ENCODE measurements around the gene FBH1.
"Not testable (repeated sequence)": the region's sequence is repeated elsewhere in the genome, so short reads cannot be mapped to it uniquely, and the experiment has no call there.

Gene FBH1

DNA sequence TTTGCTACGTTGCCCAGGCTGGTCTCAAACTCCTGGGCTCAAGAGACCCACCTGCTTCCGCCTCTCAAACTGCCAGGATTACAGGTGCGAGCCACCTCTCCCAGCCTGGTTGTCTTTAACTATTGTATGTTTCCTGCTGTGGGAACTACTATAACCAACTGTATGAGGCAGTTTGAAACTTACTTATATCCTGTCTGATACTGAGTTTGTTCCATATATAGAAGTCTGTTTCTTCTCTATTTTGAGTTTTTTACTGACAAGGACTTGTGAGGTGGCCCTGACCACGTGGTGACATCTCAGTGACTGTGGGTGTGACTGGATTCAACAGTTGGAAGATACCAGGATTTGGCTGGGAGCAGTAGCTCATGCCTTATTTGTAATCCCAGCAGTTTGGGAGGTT lies 14.2 kb downstream of the FBH1 start:
- no peak for DNase-seq

- no peak for DNase-seq
These were observed 15.9 kb downstream of the FBH1 start for GRCh38 chr10:5905854-5906507.

DNA sequence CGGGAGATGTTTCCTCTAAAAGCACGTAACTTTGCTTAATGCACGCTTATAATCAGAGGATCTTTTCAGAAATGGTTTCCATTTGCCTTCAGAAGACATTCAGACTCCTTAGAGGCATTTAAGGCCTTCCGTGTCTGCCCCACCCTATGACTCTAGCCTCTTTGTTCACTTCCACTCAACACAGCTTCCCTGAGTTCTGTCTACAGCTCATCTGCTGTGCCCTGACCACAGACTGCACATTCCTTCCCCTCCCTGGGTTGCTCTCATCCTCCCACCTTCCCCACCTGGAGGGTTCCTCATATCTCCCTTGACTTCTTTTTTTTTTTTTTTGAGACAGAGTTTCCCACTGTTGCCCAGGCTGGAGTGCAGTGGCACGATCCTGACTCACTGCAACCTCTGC lies 16.6 kb downstream of the FBH1 start:
- no peak for DNase-seq

GRCh38 chr10:5908676-5909075 lies 18.6 kb downstream of the FBH1 start:
- DNase-seq: not testable (repeated sequence)

DNA sequence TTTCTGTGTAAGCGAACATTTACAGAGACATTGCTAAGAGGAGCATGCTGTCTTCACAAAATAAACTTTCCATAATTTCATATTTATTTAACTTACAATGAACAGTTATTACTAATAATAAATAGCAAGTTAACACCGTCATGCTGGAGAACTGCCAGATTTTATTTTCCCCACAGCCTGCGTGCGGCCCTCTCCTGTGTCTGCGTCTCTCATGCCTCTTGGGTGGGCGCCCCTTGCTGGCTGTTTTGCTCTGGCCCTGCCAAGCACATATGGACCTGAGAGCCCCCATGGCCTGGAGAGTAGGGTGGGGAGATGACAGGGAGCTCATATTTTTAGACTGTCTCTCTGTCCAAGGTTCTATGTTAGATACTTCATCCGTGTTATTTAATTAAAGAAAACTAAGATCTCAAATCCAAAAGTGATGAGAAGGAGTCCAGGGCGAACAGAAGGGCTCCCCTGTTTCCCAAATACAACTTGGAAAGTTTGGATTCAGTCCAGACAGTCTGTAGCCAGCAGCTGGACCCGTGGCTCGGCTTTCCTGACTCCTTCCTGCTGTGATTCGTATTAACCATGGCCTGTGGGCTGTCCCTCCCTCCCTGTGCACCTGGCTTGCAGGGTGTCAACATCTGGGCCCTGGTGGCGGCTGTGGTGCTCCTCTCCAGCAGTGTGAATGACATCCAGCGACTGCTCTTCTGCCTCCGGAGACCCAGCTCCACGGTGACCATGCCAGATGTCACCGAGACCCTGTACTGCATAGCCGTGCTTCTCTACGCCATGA lies 20.5 kb downstream of the FBH1 start:
- DNase-seq: no peak

DNA sequence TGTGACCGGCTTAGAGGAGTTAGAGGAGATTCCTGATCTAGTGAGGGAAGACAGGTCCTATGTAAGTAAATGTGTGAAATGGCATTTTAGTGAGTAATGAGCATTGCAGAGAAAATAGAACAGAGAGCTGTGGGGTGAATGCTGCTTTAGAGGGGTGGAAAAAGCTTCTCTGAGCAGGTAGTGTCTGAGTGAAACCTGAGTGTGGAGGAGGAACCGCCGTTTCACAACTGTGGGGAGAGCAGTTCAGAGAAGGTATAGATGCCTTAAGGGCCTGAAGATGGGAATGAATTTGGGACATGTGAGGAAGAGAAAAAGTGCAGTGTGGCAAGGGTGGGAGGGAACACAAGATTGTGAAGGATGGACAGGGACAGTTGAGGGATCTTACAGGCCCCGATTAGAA lies 21.6 kb downstream of the FBH1 start:
- DNase-seq: no peak

DNA sequence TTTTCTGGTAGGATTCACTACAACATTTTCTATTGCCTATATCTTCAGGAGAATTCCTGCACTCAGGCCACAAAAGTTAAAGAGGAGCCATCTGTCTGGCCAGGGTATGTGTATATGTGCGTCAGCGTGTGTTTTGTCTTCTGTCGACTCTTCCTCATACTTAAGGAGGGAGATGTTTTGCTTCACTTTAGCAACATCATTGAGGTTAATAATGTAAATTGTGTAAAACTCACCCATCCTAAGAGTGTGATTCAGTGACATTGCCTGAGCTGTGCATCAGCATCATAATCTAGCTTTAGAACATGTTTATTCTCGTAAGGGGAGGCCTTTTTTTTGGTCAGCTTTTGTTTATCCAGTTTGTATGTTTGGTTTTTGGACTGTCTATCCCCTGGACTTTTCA lies 23.7 kb downstream of the FBH1 start:
- DNase-seq: no peak

- DNase-seq: no peak
These were observed 25.4 kb downstream of the FBH1 start for GRCh38 chr10:5915451-5915850.

DNA sequence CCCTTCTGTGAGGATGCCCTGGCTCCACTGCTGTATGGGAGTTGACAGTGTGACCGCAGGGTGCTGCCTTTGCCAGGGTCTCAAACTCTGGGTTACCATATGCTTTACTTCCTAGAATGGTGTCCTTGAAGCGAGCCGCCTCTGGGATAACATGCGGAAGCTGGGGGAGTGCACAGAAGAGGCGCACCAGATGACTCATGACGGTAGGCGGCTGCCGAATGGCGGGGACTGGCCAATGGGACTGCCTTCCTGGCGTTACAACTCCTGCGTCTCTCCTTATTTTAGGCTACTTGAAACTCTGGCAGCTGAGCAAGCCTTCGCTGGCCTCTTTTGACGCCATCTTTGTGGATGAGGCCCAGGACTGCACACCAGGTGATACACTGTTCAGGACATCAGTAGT lies 27.3 kb downstream of the FBH1 start:
- DNase-seq: no peak

DNA sequence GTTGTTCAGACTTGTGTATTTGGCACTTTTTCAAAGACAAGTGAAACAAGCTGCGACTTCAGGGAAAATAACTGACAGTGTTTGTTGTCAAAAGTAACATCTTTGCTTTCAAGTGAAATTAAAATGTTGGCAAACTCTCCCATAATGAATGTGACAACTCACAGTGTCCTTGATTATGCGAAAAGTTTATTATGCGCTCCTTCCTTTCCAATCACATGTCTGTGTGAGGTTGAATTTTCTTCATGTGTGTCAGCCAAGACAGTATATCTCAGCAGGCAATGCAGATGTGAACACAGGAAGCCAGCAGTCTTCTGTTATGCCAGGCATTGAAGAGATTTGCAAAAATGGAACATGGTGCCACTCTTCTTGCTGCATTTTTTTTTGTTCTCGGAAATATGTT lies 28.7 kb downstream of the FBH1 start:
- DNase-seq: no peak

DNA sequence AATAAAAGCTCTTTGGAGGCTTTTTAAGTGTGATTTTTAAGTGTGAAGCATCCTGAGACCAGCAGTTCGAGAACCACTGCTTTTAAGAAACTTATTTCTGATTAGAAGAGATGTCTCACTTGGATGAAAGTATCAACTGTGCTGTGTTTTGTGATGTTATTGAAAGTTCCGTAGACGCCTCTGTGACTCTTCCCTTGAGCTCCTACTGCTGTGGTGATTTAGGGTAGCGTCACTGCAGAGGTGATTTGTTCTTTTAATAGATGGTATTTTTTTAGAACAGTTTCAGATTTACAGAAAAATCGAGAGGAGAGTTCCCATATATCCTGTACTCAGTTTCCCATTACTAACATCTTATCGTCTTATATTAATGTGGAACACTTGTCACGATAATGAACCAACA lies 29.5 kb downstream of the FBH1 start:
- DNase-seq: no peak

DNA sequence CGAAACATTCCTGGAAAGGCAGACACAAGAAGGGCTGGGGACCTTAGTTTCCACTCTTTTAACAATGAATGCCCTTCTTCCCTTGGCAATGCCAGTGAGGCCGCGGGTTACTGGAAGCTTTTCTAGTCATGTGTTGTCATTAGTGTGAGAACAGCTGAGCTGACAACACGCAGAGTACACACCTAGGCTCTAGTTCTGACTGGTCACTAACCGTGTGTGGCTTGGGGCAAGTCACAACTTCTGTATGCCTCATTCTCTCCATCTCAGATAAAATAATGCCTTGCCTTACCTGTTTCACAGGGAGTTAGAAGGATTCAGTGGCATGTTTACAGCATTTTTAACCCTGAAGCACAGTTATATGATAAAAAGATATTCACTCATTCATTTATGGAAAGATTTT lies 31.7 kb downstream of the FBH1 start:
- DNase-seq: no peak

DNA sequence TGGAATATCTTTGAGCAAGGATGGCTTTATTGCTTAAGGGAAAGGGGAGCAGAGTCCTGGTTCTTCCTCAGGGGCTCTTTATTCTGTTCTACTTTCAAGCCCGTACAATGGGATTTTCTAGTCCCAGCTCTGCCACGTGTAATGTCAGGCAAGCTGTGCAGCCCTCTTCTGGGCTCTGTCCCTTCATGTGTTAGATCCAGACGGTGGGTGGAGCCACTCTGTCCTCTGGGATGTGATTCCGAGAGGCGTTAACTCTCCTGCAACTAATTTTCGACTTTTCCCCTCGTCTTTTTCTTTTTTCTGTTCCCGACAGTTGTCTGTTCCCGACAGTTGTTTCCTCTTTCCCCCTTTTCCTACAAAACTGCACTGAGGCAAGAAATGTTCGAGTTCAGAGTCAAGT lies 34.8 kb downstream of the FBH1 start:
- no peak for DNase-seq

DNA sequence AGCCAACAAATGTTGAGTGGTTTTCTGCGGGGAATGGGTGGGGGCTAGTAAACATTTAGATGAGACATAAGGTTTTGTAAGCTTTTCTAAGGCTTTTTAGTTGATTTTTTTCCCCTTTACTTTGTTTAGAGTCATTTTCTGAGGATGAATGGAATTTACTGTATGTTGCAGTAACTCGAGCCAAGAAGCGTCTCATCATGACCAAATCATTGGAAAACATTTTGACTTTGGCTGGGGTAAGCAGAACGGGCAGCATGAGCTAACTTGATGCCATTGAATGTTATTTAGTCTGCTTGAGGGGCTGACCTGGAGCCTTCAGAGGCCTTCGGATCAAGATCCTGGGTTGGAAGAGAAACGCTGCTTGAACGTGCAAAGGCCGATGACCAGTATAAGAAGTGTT lies 37.3 kb downstream of the FBH1 start:
- no peak for DNase-seq

GRCh38 chr10:5929442-5929841 lies 39.4 kb downstream of the FBH1 start:
- no peak for DNase-seq

DNA sequence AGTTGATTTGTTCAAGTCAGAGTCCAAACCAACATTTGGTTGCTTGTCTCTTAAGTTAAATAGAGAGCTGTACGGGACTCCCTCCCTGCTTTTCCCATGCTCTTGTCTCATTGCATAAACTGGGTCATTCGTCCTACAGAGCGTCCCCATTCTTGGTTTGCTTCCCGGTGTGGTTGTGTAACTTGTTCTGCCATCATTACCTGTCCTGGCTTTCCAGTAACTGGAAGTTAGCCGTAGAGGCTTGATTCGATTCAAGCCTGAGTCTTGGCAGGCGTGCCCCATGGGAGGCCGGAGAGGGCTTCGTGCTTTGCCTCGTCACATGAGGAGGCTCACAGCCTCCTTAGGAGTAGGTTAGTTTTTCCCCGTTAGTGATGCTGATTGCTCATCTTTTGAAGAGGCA lies 40.2 kb downstream of the FBH1 start:
- DNase-seq: no peak

- DNase-seq: no peak
These were observed 42.3 kb downstream of the FBH1 start for GRCh38 chr10:5932345-5932744.

DNA sequence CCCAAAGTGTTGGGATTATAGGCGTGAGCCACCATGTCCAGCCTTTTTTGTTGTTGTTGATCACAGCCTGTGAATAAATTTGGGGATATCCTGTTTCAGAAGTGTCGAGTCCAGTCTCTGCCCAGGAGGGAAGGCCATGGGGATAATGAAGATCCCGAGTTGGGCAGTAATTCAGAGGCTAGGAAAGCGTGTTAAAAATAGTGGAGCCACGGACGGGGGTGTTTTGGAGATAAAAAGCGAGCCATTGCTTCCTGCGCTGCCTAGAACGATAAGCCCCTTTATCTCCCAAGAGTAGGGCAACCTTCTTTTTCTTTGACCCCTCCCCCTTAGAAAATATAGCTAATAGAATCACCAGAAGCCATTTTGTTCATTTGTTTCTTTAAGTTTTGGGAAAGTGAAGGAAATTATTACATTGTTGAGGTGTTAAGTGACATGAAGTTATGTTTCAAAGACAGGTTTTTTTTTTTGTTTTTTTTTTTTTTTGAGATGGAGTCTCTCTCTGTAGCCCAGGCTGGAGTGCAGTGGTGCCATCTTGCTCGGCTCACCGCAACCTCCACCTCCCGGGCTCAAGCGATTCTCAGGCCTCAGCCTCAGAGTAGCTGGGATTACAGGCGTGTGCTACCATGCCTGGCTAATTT lies 44.0 kb downstream of the FBH1 start:
- DNase-seq: no peak

DNA sequence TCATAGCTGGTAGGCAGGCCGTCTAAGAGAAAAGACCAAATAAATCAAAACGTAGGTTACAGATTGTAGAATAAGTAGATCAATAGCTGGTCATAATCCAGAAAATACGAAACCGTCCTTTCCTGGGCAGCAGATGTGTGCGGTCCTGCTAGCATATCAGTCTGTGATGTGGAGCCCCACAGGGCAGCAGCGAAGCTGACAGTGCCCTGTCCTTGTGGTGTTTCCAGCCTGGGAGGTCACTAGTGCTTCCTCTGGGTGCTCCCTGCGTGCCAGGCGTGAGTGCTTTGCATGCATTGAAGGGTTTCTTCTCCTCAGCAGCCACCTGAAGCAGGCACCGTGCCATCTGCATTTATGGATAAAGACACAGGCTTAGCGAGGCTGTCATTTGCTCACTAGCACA lies 45.6 kb downstream of the FBH1 start:
- no peak for DNase-seq

DNA sequence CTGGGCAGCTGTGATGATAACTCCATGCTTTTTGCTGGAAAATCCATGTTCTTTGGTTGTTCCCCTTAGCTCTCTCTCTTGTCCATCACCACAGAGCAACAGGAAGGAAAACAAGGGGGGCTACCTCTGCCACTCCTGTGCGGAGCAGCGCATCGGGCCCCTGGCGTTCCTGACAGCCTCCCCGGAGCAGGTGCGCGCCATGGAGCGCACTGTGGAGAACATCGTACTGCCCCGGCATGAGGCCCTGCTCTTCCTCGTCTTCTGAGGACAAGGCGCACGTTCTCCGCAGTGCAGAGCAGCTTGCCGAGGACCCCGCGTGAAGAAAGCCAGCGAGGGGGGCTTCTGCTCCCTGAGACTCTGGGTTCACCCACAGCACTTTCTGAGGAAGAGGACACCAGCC lies 47.0 kb downstream of the FBH1 start:
- DNase-seq: no peak

GRCh38 chr10:5938291-5938690 lies 48.2 kb downstream of the FBH1 start:
- DNase-seq: no peak

DNA sequence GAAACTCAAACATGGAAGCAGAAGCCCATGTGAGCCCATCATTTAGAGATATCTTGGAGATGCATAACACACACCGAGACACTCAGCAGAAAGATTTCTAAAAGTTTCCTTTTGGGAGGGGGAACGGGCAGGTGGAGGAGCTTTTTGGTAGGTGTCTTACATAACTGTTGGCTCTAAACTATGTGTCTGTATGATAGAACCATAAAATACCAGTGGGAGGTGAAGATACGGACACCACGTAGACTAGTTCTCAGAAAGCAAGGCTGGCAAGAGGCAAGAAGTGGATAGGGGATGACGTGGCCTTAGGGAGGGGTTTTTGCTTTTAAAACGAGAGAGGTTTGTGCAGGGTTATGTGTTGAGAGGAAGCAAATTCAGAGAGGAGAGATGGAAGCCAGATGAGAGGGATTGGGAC lies 50.8 kb downstream of the FBH1 start:
- no peak for DNase-seq

DNA sequence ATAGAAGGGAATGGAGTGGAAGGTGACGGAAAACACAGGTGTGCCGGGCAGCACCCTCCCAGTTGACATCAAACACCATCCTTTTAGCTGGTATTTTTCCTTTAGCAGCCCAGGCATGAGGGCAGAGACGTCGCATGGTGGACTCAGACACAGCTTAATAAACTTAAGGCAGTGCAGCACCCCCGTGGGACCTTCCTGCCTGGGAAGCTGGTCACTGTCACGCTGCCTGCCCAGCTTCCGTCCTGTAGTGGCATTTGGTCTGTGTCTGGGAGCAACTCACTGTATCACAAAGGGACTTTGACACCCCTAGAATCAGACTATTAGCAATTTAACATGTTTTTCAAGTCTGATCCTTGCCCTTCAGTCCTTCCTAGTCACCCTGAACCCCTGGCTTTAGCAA lies 51.5 kb downstream of the FBH1 start:
- no peak for DNase-seq

DNA sequence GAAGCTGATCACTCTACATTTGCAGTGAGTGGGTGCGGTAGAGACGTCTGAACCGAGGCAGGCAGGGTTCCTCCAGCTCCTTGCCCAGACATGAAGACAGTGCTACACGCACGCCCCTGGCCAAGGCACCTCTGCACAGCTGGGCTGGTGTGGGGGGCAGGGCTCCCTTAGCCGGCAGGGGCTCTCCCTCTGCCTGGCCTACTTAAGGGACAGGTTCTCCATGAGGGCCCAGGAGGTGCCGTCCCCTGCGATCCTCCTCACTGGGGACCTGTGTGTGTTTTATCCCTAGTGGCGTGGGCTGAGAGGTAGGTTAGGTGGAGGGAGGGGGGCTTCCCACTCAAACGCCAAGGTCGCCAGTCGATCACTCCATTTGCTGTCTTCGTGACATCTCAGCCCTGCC lies 52.0 kb downstream of the FBH1 start:
- no peak for DNase-seq

- DNase-seq: no peak
These were observed 52.4 kb downstream of the FBH1 start for GRCh38 chr10:5942474-5942873.
